CD1c-positive myeloid dendritic cell (primary cell): Measurements from ENCODE around the gene NR1I3.
"Not testable (repeated sequence)": the region's sequence is repeated elsewhere in the genome, so short reads cannot be mapped to it uniquely, and the experiment has no call there.

Experiments
- DNase-seq: peaks from one replicate; pipeline ENCODE4 v3.0.0-alpha.2; 2016; ENCODE audit errors: extremely low spot score

The NR1I3 gene, protein sequence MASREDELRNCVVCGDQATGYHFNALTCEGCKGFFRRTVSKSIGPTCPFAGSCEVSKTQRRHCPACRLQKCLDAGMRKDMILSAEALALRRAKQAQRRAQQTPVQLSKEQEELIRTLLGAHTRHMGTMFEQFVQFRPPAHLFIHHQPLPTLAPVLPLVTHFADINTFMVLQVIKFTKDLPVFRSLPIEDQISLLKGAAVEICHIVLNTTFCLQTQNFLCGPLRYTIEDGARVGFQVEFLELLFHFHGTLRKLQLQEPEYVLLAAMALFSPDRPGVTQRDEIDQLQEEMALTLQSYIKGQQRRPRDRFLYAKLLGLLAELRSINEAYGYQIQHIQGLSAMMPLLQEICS

DNA sequence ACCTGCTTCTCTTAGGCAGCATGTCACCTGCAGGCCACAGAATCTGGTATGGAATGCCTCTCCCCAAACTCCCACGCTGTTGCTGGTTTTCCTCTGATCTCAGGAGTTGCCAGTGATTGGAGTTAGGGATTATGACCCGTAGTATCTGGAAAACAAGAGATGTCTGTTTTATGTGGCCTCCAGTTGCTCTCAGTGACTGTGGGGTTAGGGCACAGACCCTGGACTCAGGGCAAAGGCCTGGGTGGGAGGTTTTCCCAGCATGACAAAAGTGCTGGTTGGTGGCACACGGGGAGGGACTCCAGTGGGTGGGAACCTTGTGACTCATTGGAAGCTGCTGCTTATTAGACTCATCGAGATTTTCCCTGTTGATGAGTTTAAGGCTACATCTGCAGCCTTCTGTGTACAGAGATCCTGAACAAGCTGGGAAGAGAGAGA lies at the start of gene NR1I3:
Gene NR1I3, minus strand, starts transcription at position 165 of the 435 bp plus-strand sequence. CDS start 1,638 bp downstream, outside the sequence.
- no peak for DNase-seq

DNA sequence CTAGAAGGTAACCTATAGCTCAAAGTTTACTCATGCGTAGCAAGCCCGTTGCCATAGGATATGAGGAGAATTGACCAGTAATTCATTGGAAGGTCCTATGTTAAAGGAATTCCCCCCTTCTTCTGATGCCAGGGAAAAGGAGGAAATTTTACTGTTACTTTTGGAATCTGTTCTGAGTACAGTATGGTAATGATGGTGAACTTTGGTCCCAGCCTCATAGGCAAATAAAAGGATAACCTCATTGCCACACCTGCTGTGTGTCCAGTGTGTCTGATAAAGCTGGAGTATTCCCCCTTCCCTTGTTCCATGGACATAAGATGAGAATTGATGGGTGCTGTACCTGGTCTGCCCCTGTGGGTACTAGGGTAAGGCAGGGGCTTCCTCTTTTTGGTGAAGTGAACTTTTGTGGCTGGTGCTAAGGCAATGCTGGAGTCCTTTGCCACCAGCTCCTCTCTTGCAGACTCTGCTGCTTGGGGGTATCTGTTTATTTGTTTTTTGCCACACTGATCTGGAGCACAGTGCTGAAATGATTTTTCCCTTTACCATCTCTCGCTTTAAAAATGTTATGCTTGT lies 49.6 kb upstream of the NR1I3 start:
- DNase-seq = no peak

DNA sequence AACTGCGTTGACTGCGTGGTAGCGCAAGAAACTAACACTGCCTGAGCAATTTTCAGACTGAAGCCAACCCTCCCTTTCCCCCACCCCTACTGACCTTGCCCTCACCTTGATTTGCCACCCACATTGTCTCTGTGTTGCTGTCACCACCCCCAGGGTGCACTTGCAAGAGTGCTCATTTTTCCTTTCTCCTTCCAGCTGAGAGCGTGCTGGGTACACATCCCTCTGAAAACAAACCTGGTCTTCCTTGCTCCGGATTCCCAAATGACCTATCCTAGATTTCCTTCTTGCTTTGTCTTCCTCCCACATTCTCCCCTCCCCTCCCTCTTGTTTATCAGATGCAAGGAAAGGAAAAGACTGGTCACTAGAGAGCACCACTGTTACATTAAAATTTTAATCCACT lies 47.5 kb upstream of the NR1I3 start:
- DNase-seq = no peak

DNA sequence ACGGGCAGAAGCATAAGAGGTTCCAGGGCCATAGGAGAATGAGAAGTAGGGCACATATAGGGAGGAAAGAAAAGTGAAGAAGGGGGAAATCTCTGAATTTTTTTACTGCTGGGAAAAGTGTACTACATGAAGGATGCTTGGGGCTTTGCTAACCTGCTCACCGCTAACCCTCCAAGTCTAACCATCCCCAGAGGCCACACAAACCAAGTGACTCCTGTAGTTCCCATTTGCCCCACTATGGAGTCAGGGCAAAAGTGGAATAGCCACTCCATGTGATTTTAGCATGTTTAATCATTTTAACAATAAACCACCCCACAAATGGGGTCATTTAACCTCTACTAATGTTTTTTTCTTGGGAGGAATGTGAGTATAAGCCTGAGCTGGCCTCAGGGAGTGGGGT lies 47.1 kb upstream of the NR1I3 start:
- no peak for DNase-seq

DNA sequence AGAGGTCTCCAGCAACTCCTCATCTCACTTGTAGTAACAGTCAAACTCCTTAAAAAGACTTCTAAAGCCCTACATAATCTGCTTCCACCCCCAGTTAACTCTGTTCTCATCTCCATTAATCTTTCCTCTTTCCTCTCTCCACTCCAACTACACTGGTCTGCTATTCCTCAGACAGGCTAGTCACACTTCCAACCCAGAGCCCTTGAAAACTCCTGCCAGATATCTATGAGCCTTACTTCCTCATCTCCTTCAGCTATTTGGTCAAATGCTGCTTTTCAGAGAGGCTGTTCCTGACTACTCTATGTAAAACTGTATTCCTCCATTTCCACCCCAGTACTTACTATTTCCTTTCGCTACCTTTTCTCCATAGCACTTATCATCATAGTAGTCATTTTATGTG lies 45.0 kb upstream of the NR1I3 start:
- no peak for DNase-seq

DNA sequence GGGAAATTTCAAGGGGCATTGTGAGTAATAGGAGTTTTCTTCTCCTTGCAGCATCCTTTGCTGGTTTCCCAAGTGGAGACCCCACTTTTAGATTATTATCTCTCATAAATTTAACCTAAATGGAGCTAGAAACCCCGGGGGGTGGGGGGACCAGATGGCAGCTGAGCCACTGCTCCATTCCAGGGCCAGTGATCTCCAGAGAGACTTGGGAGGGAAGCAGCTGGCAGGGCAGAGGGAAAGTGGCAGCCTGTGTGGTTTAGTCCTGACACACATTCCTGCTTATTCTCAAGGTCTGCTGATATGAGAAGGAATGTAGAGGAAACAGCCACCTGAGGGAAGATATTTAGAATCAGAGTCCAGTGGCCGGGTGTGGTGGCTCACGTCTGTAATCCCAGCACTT lies 36.9 kb upstream of the NR1I3 start:
- no peak for DNase-seq

DNA sequence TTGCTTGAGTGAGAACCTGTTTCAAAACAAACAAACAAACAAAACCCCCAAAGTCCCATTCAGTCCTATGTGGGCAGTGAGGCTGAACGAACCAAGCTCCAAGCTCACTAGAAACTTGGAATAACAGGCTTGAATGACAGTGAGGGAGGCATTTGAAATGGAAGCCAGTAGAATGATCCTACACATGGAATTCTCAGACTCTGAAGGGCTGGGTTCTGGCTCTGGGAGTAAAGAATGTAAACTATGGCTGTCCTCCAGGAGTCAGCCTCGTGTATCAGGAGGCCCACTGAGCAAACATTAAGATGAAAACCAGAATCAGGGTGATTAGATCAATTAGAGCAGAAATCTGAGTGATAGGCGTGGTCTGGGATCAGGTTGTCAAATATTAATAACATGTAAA lies 35.4 kb upstream of the NR1I3 start:
- no peak for DNase-seq

DNA sequence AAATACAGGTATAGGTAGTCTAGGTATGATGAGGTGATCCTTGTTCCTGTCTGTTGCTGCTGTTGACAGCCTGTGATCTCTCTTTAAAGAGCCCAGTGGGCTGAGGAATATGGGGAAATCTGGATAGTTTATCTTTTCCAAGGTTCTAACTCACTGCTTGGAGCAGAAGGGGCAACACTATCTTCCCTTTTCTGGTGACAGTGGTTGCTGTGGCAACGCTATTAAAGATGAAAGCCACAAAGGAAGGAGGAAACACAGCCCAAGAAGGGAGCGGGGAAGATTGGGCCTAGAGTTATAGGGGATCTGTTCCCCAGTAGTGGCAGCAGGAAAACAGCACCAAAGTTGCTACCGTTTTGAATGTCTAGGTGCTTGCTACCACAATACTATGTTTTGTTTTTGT lies 29.3 kb upstream of the NR1I3 start:
- peak; percentile 54 for DNase-seq

DNA sequence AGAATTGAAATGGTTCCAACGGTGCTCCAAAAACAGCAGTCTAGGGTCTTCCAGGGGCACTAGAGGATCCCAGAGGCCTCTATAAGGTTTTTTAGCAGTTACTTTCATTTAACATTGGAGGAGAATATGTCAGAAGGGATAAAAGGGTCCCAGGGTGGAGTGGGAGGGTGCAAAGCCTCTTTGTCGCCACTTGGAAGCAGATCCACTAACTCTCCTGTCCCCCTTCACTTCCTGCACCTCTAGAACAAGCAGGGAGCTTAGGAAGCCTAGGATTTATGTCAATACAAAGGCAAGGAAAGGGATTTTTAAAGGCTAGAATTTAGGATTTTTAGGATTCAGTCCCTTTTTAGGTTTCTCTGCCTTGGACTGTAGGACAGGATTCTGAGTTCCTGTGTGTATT lies 28.8 kb upstream of the NR1I3 start:
- no peak for DNase-seq

DNA sequence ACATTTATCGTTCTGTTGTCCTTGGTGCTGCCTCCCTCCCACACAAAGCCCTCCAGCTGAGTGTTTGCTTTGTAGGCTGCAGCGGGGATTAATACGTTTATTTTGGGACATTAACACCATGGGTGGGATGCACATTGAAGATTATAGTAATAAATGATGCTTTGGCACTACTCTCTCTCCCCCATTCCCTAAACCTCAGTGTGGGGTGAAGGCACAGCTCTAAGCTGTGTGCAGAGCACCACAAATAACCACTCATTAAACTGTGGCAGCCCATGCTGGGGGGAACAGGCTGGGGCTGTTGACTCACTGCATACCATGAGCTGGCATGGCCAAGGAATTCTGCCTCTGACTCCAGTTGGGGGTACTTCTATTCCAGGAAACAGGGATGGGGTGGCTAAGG lies 28.2 kb upstream of the NR1I3 start:
- DNase-seq = no peak

DNA sequence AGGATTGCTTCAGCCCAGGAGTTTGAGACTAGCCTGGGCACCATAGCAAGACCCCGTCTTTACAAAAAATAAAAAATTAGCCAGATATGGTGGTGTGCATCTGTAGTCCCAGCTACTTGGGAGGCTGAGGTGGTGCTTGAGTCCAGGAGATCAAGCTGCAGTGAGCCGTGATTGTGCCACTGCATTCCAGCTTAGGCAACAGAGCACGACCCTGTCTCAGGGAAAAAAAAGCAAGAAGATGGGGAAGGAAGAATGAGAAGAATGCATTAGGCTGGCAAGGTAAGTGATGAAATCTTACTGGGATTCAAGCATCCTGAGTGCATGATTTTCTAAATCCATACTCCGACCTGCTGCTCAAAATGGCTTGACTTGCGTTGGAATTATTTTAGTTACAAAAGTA lies 27.3 kb upstream of the NR1I3 start:
- no peak for DNase-seq

DNA sequence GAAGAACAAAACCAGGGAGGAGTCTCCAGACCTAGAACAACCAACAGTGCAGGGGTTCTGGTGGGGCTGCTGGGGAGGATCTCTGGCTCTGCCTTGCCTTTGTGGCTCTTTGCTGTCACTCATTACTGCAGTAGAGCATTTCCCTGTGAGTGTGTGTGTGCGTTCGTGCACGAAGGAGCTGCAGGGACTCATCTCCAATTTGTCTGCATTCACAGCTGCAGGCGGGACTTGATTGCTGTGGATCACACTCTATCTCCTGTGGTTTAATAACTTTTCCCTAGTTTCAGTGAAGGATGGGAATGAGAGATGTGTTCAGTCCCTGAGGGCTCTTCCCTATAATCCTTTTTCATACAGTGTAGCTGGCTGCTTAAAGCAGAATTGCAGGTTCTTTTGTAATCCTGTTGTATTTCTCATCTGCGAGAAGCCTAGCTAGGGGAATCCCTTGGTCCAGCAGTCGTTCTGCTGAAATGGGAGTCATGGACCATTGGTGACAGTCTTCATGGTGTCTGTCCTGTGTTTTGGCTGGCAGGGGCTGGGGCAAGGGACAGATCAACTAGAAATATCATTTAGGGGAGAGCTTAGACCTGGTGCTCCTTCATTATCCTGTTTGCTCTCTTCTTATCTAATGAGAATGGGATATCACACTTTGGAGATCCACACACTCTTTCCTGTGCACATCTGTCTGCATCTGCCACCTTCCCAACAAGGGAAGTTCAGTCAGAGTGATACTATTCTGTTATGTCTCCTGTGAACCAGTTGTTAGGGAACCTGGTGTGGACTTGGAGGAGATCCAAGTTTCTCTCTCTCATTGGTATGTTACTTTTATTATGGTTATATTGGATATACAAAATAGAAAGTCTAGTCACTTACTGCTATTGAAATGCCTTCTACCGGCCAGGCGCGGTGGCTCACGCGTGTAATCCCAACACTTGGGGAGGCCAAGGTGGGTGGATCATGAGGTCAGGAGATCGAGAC lies 23.5 kb upstream of the NR1I3 start:
- peak; percentile 38 for DNase-seq

DNA sequence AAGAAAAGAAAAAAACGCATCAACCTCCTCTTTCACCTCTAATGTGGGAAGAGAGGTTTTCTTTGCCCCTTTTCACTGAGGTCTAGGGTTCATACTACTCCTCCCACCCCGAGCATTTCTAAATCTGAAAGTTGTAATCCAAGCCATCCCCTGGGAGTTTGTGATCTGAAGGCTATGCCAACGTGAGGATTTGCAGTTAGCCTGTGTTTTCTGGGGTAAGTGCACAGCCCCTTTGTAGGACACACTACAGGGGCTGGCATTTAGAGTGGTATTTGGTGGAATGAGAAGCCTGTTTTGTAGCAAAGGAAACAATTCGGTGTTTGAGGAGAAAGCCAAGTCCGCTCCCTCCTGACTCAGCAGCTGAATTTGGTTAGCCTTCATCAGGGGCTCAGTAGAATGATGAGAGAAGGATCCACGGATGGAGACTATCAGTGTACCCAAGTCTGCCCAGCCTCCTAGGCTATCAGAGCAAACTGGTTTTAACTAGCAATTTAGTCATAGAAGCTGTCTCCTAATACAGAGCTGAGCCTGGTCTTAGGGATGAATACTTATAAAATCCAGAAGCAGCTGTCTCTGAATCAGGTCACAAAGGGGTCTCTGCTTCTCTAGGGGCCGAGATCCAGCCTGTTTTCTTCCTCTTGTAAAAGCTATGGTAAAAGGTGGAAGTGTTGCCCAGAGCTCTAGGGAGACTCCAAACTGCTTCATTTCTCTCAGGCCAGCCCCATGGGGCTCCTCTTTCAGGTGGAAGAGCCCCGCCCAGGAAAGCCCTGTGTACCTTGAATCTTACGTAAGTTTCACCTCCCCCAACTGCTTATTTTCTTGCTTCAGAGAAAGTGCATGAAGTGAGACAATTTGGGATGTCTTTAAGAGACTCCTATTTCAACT lies 22.6 kb upstream of the NR1I3 start:
- DNase-seq = no peak

DNA sequence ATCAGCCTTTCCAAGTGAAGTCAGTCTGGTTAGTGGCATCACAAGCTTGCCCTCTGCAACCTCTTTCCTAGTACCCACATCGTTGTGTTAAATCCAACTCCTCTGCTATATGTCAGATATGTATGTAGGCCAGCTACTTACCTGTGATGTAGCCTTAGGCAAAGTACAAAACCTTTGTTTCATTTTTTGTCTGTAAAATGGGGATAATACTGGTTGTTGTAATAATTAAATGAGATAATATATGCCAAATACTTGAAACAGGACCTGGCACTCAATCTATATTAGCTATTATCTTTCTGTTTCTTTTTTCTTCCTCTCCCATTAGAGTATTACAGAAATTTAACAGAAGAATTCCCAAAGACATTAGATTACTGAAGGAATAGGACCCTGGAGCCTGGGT lies 21.8 kb upstream of the NR1I3 start:
- DNase-seq = no peak

DNA sequence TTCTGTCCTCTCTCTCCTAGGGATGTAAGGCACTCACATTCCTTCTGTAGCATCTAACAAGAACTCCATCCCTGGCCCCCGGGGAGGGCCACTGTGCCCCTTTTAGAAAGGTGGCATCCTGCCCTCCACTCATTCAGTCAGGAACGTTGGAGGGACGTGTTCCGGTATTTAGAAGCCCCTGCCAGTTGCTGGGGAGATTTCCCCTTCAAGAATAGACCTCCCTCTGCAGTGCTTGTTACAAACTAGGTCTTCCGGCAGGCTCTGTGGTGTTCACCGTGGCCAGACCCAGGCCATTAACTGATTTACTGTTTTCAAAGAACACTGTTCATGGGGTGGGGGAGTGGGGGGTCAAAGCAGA lies 21.3 kb upstream of the NR1I3 start:
- DNase-seq = no peak

DNA sequence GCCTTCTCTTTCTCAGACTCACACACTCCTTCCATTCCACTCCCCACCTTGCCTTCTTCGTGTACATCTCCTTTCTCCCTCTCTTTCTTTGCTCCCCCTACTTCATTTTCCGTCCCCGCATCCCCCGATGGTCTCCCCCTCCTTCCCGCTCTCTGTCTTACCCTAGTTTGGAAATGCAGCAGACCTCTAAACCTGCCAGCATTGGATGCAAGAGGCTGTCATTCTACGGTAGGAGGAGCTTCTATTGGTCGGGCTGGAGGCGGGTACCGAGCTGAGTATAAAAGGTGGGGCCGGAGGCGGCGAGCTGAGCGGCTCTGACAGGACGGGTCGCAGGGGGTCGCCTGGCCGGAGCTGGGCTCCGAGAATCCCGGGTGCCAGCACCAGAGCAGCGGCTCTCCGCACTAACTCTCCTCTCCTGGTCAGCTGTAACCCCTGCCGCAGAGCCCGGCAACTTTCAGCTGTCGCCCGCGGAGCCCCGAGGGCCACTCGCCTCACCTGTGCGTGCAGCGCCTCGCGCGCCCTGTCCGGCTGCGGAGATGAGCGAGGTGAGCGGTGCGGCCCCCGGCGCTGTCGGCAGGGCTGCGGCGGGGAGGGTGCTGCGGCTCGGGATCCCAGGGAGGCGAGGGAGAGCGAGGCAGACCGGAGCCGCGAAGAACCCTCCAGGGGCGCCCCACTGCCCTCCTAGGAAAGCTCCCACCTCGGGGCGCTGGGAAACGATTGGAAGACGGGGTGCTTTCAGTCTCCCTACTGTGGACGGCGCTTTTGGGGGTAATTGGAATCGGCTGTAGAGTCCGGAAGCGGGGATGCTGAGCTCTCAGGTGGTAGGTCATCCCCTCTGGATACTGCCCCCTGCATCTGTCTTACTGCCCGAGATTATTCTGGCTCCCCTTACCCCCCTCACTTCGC lies 20.7 kb upstream of the NR1I3 start, which contains the start of gene PCP4L1:
Gene PCP4L1, plus strand, starts transcription at position 307 of the 906 bp plus-strand sequence. Its CDS starts 230 bp downstream, at position 537.
- DNase-seq = no peak

DNA sequence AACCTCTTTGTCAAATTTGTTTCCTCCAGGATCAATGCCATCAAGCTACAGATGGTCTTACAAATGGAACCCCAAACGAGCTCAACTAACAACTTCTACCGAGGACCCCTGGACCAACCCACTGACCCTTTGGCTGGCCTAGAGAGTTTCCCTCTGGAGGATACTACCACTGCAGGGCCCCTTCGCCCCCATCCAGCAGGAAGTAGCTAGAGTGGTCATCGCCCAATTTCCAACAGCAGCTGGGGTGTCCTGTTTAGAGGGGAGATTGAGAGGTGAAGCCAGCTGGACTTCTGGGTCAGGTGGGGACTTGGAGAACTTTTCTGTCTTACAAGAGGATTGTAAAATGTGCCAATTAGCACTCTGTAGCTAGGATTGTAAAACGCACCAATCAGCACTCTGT lies 19.1 kb upstream of the NR1I3 start:
- not testable (repeated sequence) for DNase-seq

DNA sequence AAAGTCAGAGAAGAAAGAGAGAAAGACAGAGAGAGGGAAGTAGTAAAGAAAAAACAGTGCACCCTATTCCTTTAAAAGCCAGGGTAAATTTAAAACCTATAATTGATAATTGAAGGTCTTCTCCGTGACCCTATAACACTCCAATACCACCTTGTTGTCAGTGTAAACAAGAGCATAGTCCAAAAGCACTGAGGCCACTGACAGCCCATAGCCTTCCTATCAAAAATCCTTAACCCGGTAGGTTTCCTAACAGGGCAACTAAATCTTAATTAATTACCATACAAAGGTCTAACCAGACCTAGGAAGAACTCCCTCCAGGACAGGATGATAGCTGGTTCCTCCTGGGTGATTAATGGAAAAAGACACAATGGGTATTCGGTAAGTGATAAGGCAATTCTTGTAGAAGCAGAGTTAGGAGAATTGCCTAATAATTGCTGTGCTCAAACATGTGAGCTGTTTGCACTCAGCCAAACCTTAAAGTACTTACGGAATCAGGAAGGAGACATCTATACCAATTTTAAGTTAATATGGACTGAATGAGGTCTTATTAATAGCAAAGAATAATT lies 18.0 kb upstream of the NR1I3 start:
- DNase-seq = not testable (repeated sequence)

DNA sequence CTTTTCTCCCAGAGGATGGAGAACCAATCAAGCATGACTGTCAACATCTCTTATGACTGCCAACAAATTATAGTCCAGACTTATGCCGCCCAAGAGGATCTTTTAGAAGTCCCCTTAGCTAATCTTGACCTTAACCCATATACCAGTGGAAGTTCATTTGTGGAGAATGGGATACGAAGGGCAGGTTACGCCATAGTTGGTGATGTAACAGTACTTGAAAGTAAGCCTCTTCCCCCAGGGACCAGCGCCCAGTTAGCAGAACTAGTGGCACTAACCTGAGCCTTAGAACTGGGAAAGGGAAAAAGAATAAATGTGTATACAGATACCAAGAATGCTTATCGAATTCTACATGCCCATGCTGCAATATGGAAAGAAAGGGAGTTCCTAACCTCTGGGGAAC lies 17.3 kb upstream of the NR1I3 start:
- not testable (repeated sequence) for DNase-seq

DNA sequence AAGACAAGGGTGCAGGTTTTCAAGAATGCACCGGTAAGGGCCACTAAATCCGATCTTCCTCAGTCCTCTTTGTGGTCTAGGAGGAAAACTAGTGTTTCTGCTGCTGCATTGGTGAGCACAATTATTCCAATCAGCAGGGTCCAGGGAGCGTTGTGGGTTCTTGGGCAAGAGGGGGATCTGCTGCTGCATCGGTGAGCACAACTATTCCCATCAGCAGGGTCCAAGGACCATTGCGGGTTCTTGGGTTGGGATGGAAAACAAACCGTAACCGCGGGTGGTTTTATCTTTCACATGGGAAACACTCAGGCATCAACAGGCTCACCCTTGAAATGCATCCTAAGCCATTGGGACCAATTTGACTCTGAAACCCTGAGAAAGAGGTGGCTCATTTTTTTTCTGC lies 13.6 kb upstream of the NR1I3 start:
- DNase-seq = no peak
